Measurements from ENCODE around the gene SYT15.
A peak's percentile ranks its signal among the peaks of the same experiment; 100 is the strongest.
"Not testable (repeated sequence)": the region's sequence is repeated elsewhere in the genome, so short reads cannot be mapped to it uniquely, and the experiment has no call there.

SYT15 gene

GRCh38 chr10:46593307-46593706 is 14.4 kb downstream of the SYT15 start:
- DNase-seq: not testable (repeated sequence)

- not testable (repeated sequence) for DNase-seq
Observed at GRCh38 chr10:46594453-46595063, 15.6 kb downstream of the SYT15 start.

- not testable (repeated sequence) for DNase-seq
Observed at GRCh38 chr10:46596570-46596969, 17.6 kb downstream of the SYT15 start.

- DNase-seq: not testable (repeated sequence)
Observed at GRCh38 chr10:46597616-46598246, 18.8 kb downstream of the SYT15 start.

GRCh38 chr10:46600516-46600915 is 21.6 kb downstream of the SYT15 start:
- DNase-seq: not testable (repeated sequence)

GRCh38 chr10:46615540-46615939 is 36.6 kb downstream of the SYT15 start:
- DNase-seq: not testable (repeated sequence)

- DNase-seq: not testable (repeated sequence)
Observed at GRCh38 chr10:46616227-46616626, 37.3 kb downstream of the SYT15 start.

- not testable (repeated sequence) for DNase-seq
Observed at GRCh38 chr10:46617134-46617533, 38.2 kb downstream of the SYT15 start.

- not testable (repeated sequence) for DNase-seq
Observed at GRCh38 chr10:46617913-46618312, 39.0 kb downstream of the SYT15 start.

- not testable (repeated sequence) for DNase-seq
Observed at GRCh38 chr10:46623899-46624654, 45.1 kb downstream of the SYT15 start.

- DNase-seq: not testable (repeated sequence)
Observed at GRCh38 chr10:46629805-46630204, 50.9 kb downstream of the SYT15 start.

- DNase-seq: not testable (repeated sequence)
Observed at GRCh38 chr10:46630816-46631215, 51.9 kb downstream of the SYT15 start.

- not testable (repeated sequence) for DNase-seq
Observed at GRCh38 chr10:46631683-46632082, 52.8 kb downstream of the SYT15 start.

- DNase-seq: not testable (repeated sequence)
Observed at GRCh38 chr10:46634698-46635097, 55.8 kb downstream of the SYT15 start.

GRCh38 chr10:46635364-46635959 is 56.5 kb downstream of the SYT15 start:
- DNase-seq: not testable (repeated sequence)

GRCh38 chr10:46640005-46640404 is 61.1 kb downstream of the SYT15 start:
- DNase-seq: peak; percentile 2
